K562 (cell line): ENCODE measurements around the gene PPOX. TPM values are rescaled to one million over a fixed set of nuclear protein-coding genes. Genes with fewer than 3 reads are reported as not detected.
A peak's percentile ranks its signal among the peaks of the same experiment; 100 is the strongest.

Experiments used
- EP300 ChIP-seq: IDR thresholded peaks from 2 replicates; pipeline ENCODE4 v1.6.1; 2012; ENCODE audit warnings: low read length, improper control_type of control experiment
- EWSR1 ChIP-seq: fragments of 450-650 bp; IDR thresholded peaks from 2 replicates; pipeline ENCODE4 v1.6.1; 2018; ENCODE audit warnings: borderline replicate concordance, mild to moderate bottlenecking, low read depth, moderate library complexity; ENCODE audit not compliant: partially characterized antibody
- MAFF ChIP-seq: IDR thresholded peaks from 2 replicates; pipeline ENCODE4 v1.6.1; 2012; ENCODE audit warnings: low read length, improper control_type of control experiment
- MTA3 ChIP-seq: fragments of 450-650 bp; formaldehyde crosslinking; IDR thresholded peaks from 2 replicates; pipeline ENCODE4 v1.6.1; 2017; ENCODE audit warnings: mild to moderate bottlenecking, borderline replicate concordance
- MXI1 ChIP-seq: IDR thresholded peaks from 2 replicates; pipeline ENCODE4 v1.6.1; 2011; ENCODE audit warnings: low read depth, mild to moderate bottlenecking, improper control_type of control experiment, low read length
- NR3C1 ChIP-seq: sonication (generic); formaldehyde crosslinking; IDR thresholded peaks from 2 replicates; pipeline ENCODE4 v1.8.1; 2022; ENCODE audit warnings: missing genetic modification reagents
- ZNF311 ChIP-seq: fragments of 250-450 bp; sonication (Bioruptor Pico); IDR thresholded peaks from 2 replicates; pipeline ENCODE4 v1.4.0; 2020; ENCODE audit warnings: mild to moderate bottlenecking, moderate library complexity
- polyA plus RNA-seq, 8 experiments: library from polyadenylated mRNA; depleted of rRNA in 4 of 8; stranded (reverse) in 5 of 8; unstranded in 3 of 8; fragments of >200 nt; fragmentation: Nextera tagmentation in 2 of 8; fragmentation: Illumina TruSeq in 1 of 8; extraction: Ambion mirVana in 2 of 8; extraction: Trizol in 1 of 8; gene quantifications; 2 replicates each; pipeline versions ENCODE4 v1.2.1 to v1.2.3, GENCODE V29; 2011 to 2014; ENCODE audit warnings: inconsistent platforms in 1 of 8, missing spikeins in 1 of 8
- total RNA-seq, 7 experiments: library from RNA; depleted of rRNA in 6 of 7; stranded (reverse); fragments of >200 nt in 6 of 7; fragmentation: Illumina TruSeq in 2 of 7; extraction: Trizol in 2 of 7; gene quantifications; 2 replicates each; pipeline versions ENCODE4 v1.2.1 to v1.2.3, GENCODE V29; 2011 to 2021; ENCODE audit warnings: low replicate concordance in 1 of 7
- TF ChIP-seq, protein P1 (sequence below): fragments of 250-450 bp; sonication (Bioruptor Pico); IDR thresholded peaks from 2 replicates; pipeline ENCODE4 v1.5.0; 2021
- TF ChIP-seq, protein P2 (sequence below), 2 experiments: fragments of 450-650 bp in 1 of 2; sonication (generic) in 1 of 2; formaldehyde crosslinking in 1 of 2; IDR thresholded peaks; 2 replicates each; pipeline versions ENCODE4 v1.7.1 to v1.9.0; 2016 to 2022; ENCODE audit warnings: inconsistent platforms in 1 of 2, mild to moderate bottlenecking in 1 of 2, missing genetic modification reagents in 1 of 2
- TF ChIP-seq, protein P3 (sequence below): fragments of 450-650 bp; conservative IDR thresholded peaks from 2 replicates; pipeline ENCODE4 v1.6.1; 2016; ENCODE audit warnings: missing genetic modification characterization, low read depth, mild to moderate bottlenecking, control low read depth, missing compliant biosample characterization
- TF ChIP-seq, protein P4 (sequence below): sonication (generic); formaldehyde crosslinking; IDR thresholded peaks from 2 replicates; pipeline ENCODE4 v1.8.1; 2023; ENCODE audit warnings: missing genetic modification reagents, mild to moderate bottlenecking, borderline replicate concordance

The PPOX gene
- total and polyA plus RNA-seq, 9 of the 15 experiments (the other 6 are each of a cell fraction or from before 2014, with no cell fraction given) = 17.0 to 57.1 (median 38.9) TPM

DNA sequence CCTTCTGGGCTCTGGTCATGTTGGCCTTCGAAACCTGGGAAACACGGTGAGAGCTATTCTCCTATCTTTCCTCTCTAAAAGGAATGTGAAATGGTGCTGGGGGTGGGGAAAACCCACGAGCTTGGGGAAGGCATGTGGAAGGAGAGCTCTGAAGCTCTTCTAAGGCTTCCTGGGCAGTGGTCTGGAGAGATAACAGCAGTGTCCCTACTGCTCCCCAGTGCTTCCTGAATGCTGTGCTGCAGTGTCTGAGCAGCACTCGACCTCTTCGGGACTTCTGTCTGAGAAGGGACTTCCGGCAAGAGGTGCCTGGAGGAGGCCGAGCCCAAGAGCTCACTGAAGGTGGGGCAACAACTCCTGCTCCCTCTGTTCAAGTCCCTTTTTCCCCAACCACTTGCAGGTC lies 4.2 kb upstream of the PPOX start (continued):
- TF ChIP-seq MTA3 (0 out of 2 replicates have a peak, but pooled peaks have one; percentile 66), EP300 (peak; percentile 42; the same call in 1 of the 2 replicates), MXI1 (no peak), ZNF311 (CRISPR knock-in tag) (no peak), EWSR1 (no peak), NR3C1 (CRISPR knock-in tag) (no peak), MAFF (no peak)
- TF ChIP-seq, protein P1, sequence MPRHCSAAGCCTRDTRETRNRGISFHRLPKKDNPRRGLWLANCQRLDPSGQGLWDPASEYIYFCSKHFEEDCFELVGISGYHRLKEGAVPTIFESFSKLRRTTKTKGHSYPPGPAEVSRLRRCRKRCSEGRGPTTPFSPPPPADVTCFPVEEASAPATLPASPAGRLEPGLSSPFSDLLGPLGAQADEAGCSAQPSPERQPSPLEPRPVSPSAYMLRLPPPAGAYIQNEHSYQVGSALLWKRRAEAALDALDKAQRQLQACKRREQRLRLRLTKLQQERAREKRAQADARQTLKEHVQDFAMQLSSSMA (CRISPR knock-in tag) = no peak
- TF ChIP-seq, protein P2, sequence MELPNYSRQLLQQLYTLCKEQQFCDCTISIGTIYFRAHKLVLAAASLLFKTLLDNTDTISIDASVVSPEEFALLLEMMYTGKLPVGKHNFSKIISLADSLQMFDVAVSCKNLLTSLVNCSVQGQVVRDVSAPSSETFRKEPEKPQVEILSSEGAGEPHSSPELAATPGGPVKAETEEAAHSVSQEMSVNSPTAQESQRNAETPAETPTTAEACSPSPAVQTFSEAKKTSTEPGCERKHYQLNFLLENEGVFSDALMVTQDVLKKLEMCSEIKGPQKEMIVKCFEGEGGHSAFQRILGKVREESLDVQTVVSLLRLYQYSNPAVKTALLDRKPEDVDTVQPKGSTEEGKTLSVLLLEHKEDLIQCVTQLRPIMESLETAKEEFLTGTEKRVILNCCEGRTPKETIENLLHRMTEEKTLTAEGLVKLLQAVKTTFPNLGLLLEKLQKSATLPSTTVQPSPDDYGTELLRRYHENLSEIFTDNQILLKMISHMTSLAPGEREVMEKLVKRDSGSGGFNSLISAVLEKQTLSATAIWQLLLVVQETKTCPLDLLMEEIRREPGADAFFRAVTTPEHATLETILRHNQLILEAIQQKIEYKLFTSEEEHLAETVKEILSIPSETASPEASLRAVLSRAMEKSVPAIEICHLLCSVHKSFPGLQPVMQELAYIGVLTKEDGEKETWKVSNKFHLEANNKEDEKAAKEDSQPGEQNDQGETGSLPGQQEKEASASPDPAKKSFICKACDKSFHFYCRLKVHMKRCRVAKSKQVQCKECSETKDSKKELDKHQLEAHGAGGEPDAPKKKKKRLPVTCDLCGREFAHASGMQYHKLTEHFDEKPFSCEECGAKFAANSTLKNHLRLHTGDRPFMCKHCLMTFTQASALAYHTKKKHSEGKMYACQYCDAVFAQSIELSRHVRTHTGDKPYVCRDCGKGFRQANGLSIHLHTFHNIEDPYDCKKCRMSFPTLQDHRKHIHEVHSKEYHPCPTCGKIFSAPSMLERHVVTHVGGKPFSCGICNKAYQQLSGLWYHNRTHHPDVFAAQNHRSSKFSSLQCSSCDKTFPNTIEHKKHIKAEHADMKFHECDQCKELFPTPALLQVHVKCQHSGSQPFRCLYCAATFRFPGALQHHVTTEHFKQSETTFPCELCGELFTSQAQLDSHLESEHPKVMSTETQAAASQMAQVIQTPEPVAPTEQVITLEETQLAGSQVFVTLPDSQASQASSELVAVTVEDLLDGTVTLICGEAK (IDR thresholded peaks at IDR 0.05) = peak; percentile 35; the same call in 1 of the 2 replicates
- TF ChIP-seq, protein P2 (CRISPR knock-in tag; IDR thresholded peaks at IDR 0.05) = no peak
- TF ChIP-seq, protein P3, sequence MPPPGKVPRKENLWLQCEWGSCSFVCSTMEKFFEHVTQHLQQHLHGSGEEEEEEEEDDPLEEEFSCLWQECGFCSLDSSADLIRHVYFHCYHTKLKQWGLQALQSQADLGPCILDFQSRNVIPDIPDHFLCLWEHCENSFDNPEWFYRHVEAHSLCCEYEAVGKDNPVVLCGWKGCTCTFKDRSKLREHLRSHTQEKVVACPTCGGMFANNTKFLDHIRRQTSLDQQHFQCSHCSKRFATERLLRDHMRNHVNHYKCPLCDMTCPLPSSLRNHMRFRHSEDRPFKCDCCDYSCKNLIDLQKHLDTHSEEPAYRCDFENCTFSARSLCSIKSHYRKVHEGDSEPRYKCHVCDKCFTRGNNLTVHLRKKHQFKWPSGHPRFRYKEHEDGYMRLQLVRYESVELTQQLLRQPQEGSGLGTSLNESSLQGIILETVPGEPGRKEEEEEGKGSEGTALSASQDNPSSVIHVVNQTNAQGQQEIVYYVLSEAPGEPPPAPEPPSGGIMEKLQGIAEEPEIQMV (tag) = no peak
- TF ChIP-seq, protein P4, sequence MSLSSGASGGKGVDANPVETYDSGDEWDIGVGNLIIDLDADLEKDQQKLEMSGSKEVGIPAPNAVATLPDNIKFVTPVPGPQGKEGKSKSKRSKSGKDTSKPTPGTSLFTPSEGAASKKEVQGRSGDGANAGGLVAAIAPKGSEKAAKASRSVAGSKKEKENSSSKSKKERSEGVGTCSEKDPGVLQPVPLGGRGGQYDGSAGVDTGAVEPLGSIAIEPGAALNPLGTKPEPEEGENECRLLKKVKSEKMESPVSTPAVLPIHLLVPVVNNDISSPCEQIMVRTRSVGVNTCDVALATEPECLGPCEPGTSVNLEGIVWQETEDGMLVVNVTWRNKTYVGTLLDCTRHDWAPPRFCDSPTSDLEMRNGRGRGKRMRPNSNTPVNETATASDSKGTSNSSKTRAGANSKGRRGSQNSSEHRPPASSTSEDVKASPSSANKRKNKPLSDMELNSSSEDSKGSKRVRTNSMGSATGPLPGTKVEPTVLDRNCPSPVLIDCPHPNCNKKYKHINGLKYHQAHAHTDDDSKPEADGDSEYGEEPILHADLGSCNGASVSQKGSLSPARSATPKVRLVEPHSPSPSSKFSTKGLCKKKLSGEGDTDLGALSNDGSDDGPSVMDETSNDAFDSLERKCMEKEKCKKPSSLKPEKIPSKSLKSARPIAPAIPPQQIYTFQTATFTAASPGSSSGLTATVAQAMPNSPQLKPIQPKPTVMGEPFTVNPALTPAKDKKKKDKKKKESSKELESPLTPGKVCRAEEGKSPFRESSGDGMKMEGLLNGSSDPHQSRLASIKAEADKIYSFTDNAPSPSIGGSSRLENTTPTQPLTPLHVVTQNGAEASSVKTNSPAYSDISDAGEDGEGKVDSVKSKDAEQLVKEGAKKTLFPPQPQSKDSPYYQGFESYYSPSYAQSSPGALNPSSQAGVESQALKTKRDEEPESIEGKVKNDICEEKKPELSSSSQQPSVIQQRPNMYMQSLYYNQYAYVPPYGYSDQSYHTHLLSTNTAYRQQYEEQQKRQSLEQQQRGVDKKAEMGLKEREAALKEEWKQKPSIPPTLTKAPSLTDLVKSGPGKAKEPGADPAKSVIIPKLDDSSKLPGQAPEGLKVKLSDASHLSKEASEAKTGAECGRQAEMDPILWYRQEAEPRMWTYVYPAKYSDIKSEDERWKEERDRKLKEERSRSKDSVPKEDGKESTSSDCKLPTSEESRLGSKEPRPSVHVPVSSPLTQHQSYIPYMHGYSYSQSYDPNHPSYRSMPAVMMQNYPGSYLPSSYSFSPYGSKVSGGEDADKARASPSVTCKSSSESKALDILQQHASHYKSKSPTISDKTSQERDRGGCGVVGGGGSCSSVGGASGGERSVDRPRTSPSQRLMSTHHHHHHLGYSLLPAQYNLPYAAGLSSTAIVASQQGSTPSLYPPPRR (CRISPR knock-in tag) = no peak
